Activated gamma-delta T cell treated with Interleukin-2 at 50 U/mL for 16 hours (primary cell): Measurements from ENCODE around the gene RNF121.

Source experiments
- DNase-seq: peaks from one replicate; pipeline ENCODE4 v3.0.0-alpha.2; 2020

RNF121 gene

DNA sequence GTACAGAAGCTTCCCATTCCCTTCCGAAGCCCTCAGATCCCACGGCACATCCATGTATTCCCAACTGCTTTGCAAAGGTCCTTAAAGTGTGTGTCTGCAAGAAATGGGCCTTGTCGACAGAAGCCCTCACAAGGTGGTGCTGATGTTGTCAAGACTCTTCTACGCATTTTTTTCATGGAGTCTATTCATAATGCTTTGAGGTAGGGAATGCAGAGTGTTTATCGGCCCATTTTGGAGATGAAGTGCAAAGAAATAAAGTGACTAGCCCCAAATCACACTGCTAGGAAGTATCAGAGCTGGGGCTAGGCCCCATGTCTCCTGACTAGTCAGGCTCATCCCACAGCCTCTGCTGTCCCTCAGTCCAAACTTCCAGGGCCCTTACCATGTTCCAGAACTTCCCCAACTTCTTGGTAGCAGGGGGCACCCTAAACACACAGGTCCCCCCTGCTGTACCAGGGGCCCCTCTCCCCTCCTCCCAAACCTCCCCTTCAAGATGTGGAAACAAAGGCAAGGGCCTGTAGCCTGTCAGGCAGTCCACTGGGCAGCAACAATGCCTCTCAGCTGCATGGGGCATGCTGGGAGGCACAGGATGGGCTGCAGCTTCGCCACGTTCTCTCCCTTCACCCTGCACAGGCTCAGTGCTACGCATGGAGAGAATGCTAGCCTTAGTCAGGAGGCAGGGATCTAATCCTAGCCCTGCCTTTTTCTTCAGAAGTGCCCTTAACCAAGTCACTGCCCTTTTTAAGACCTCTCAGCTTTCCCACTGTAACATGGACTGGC, 77.7 kb downstream of the RNF121 start:
- no peak for DNase-seq

DNA sequence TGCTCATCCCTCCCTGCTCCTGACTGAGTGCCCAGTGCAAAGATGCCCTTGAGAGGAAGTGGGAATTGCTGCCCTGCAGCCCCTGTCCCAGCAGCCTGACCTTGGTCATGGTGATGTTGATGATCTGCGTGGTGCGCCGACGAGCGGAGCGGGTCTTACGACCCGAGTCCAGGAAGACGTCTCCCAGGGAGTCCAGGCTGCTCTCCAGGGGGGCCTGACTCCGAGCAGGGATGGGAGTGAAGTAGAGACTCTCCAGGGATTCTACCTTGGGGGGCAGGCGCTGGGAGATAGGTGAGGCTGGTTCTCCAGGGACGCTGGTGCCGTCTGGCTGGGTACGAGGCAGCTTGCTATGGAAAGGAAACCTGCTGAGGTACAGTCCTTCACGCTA, 78.2 kb downstream of the RNF121 start:
- DNase-seq = no peak

DNA sequence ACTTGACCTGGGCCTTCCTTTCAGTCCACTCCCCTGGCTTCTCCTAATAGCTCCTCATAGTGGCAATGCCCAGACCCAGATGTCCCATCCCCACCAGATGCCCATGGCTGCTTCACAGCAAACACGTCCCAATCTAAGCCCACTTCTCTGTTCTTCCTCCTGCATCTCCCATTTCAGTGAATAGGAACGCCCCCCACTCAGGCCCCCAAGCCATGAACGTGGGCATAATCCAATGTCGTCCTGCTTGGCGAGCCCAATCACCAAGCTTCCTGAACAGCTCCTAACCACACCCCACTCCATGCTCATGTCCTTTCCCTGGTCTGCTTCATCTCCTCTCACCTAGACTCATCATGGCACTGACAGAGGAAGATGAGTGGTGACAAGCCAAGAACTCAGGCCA, 78.7 kb downstream of the RNF121 start:
- no peak for DNase-seq

DNA sequence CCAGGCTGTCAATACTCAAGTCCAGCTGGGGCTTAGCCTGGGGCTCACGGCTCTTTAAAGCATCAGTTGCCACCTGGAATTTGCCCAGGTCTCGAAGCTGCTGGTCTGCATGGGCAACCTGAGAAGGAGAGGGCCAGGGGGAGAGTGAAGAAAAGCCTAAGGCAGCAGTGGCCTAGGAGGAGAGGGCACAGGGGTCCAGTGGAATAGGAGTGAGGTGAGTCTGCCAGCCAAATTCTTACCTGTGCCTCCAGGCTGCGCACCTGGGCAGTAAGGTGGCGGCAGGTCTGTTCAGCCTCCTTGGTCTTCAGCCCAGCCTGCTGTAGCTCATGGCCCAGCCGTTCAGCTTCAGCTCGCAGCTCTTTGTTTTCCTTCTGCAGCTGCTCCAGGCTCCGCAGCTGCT, 79.9 kb downstream of the RNF121 start:
- DNase-seq = no peak

DNA sequence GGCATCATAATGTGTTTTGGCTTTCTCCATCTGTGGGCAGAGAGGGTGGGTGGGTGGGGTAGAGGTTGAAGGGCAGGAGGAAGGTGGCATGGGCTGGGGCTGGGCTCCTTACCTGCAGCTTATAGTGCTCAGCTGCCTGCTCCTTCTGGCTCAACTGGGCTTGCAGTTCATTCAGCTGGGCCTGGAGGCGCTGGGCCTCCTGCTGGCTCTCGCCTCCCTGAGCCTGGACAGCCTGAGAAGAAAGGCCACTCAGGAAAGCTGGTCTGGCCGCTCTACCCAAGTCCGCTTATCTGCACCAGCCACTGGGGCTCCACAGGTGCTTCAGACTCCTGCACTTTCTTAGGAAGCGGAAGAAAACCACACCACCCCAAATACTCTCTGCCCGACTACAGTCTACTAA, 80.3 kb downstream of the RNF121 start:
- DNase-seq = no peak

DNA sequence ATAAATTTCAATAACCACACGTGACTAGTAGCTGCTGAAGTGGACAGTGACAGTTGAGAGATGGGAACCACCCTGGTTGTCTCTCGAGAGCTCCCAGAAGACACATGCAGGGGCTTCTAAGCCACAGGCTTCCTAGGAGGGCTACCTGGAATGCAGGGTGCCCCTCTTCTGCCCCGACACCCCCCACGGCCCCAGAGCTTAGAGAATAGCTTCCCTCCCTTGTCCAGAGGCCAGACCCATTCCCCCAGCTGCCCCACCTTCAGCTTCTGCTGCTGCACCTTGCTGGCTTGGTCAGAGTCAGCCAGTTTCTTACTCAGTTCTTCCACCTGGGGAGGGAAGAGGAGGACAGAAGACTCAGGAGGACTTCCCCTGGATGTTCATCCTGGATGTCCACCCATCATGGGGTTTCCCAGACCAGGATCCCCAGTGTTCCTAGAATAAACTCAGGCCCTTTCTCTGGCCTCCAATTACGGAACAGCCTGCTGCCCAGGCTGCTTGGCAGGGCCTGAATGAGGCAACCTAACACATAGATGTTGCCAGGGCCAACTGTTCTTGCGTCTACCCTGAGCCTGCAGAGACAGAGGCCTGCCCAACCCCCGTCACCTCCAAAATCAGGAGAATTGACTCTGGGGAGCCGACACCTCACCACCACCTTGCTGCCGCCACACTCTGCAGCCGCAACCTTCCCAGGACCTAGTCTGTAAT, 81.8 kb downstream of the RNF121 start:
- DNase-seq = no peak

DNA sequence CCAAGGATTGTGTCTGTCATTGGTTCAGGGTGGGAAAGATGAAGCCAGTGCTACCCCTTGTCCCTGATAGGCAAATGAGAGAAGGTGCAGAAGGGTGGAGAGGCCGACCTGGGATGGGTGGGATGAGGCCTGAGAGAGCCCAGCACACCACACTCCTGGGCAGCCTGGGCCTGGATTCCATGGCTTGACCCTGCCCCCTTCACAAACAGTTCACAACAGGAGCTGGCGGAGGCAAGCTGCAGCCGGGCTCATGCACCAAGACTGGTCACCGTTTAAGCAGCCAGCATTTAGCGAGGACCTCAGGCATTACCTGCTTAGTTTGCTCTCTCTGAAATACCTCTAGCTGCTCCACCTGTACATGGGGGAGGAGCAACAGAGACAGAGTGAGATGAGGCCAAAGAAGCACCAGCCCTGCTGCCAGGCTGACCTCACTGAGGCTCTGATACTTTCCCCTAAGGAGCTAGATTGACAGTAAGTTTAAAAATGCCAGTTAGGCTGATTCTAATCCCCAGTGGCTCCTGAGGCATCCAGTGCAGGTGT, 83.3 kb downstream of the RNF121 start:
- no peak for DNase-seq

DNA sequence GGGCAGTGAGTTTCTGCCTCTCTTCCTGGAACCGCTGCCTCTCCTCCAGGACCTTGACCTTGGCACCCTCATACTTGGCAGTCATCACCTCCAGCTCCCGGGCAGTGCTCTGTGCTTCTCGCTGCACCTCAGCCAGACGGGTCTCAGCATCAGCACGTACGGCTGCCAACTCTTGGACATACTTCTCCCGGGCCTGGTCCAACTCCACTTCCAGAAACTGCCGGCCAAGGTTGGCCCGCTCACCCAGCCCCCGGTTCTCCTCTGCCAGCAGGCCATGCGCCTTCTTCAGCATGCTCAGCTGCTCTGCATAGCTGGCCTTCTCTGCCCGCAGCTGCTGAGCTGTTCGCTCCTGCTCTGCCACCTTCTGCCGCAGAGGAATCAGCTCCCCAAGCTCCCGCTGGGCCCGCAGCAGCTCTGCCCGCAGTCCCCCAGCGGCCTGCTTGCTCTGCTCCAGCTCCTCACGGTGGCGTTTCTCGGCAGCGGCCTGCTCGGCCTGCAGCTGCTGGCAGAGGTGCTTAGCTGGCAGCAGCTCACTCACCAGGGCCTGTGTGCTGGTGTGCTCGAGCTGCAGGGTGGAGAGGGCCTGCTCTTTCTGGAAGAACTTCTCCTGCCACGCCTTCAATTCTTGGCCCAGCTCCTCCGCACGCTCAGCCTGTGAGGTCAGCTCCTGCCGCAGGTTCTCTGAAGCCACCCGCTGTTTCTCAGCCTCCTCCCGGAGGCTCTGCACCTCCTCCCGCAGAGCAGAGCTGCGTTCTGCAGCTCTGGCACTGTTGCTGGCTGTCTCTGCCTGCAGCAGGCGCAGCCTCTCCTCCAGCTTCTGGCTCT, 84.3 kb downstream of the RNF121 start:
- no peak for DNase-seq

DNA sequence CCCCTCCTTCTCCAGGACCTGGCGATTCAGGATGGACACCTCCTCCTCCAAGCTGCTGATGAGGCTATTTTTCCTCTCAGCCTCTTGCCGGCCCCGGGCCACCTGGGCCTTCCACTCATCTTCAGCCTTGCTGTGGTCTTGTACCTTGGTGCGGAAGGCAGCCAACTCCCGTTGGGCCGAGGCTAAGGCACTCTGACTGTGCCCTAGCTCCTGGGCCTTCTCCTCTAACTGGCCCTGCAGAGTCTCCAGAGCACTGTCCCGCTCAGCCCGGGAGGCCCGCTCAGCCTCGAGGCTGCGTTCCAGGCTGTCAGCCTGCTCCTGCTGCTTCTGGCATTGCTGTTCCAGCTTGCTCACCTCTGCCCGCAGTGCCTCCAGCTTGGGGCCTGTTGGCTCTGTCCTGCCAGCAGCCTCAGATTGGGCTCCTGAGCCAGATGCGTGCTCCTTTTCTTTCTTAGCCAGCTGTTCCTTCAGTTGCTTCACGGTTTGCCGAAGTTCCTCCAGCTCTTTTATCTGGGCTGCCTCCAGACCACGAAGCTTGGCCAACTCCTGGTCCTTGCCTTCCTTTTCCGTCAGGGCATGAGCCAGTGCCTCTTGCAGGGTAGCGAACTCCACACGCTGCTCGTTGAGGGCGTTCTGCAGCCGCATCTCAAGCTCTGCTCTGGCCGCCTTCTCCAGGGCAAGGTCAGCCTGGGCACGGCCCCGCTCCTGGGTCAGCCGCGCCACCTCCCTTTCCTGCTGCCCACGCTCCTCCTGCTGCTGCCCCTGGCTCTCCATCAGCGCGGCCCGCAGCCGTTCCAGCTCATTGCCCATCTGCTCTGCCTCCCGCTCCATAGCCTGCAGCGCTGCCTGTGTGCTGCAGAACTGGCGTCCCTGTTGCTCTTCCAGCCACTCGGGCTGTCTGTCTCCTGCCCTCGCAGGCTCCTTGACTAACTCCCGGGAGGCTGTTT, 85.2 kb downstream of the RNF121 start:
- DNase-seq = no peak

DNA sequence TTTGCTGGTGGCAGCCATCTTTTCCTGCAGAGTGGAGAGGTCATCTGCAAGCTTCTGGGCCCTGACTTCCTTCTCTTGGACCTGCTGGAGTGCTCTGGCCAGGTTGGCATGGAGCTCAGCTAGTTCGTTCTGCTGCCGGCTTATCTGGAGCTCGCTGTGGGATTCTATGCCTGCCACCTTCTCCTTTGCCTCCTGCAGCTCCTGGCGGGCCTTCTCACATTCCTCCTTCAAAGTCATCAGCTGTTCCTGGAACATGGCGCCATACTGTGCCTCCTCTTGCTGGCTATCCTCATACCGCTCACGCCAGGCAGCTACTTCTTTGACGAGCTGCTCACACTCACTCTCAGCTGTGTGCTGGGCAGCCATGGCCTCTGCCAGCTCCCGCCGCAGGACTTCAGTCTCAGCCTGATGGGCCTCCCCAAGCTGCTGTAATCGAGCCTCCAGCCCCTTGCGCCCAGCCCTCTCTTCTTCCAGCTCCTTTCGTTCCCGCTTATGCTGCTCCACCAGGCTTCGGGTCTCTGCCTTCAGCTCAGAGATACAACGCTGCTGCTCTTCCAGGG, 86.0 kb downstream of the RNF121 start:
- no peak for DNase-seq

DNA sequence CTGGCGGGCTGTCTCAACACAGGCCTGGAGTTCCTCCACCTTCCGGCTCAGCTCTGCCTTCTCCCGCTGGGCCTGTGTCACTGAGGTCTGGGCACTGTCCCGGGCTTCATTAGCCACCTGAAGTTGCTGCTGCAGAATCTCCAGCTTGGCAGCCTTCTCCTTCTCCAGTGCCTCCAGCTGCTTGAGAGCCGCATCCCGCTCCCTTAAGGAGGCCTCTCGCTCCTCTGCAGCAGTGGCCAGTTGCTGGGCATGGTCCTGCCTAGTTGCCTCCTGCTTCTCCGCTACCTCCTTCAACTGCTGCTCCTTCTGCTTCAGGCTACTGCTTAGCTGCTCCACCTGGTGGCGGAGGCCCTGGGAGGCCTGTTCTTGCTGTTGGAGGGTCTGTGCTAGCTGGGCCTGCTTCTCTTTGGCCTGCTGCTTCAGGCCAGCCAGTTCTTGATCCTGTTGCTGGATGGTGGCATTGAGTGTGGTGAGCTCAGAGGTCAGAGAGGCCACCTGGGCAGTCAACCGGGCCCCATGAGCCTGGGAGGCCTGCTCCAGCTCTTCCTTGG, 86.7 kb downstream of the RNF121 start:
- no peak for DNase-seq

DNA sequence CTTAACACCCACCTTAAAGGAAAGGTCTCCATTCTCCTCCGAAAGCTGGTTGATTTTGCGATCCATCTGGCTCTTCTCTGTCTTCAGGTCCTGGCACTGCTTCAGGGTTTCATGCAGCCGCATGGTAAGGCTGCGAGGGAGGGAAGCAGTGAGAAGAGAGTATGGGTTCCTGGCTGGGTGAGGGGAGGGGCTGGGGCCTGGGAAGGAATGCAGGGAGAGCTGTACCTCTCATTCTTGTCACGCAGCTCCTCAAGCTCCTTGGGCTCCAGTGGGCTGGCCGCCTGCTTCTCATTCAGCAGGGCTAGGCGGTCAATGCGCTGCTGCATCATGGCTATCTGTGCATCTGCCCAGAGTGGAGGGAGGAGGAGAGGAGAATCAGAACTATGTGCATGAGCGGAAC, 89.3 kb downstream of the RNF121 start:
- DNase-seq = no peak

DNA sequence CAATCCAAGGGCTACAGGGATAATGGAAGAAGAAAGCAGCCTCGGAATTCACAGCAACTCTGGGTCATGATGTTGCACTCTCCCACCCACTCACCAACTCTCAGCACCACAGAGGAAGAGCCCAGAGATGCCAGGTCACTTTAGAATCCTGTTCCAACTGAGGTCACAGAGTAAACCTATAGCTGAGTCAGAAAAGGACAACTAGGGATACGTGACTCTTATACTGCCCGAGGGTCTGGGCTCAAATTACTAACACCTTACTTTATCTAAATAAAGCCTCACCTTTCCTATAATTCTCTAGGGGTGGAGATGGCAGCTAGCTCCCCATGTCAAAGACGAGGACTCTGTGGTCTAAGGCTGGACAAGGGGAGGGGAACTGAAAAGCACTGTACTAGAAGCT, 94.5 kb downstream of the RNF121 start:
- DNase-seq = no peak

DNA sequence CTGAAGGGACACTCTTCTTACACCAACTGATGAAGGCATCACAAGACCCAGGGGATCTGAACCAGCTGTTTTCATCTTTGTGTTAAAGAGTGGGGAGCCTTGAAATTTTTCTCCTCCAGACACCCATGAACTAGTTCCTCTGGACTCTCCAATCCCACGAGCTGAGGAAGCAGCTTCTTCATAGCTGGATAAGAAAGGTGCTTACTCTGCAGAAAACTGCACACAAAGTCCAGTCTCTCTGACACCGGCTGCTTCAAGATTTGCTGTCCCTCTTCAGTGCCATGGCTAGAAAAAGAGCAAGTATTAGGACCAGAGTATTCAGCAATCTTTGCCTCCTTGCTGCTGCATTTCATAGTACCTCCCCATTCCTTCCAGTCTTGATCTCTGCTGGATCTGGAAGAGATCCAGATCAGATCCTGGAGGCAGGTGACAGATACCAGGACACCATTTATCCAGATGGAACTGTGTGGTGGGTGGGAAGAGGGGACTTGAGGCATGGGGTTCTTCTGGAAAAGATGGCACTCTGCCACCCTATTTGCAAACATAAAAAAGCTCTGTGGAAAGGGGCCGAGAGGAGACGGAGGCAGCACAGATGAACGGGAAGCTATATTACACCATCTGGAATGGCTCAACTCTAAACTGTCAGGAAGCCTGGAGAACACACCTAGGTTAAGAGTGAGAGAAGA, 95.4 kb downstream of the RNF121 start:
- no peak for DNase-seq

DNA sequence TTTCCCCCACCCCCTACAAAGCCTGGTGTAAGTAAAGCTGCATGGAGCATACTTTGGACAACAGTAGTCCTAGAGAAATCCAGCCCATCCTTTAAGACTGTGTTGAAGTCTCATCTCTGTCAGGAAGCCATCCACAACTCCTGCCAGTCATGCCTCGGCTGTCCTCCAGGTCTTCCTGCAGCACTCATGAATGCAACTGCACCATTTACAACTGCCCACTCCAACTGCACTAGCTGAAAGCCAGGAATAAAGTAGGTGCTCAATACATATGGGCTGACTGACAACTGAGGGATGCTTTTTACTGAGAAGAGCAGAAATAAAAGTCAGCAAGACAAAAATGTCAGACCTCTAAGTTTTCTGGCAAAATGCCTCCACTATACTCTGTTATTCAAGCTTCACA, 97.2 kb downstream of the RNF121 start:
- no peak for DNase-seq

DNA sequence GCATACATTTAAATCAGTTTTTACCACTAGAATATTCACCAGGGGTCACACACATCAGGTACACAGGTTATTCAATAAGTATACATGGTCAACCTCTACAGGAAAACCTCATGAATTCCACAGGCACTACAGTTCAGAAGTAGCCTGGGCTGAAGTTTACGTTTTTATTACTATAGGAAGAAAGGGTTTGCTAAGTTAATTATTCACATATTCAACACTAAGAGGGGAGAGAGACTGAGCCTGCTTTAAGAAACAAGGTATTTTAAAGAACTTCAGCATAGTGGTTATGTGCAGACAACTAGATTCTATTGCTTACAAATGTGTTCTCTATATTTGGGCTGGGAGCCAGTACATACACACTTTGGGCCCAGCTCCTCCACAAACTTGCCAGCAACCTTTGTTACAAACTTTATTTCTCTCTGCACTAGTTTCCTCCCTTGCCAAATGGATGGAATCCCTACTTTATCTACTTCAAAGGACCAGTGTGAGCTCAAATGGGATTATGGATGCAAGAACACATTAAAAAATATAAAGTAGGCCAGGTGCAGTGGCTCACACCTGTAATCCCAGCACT, 101.7 kb downstream of the RNF121 start:
- DNase-seq = no peak

DNA sequence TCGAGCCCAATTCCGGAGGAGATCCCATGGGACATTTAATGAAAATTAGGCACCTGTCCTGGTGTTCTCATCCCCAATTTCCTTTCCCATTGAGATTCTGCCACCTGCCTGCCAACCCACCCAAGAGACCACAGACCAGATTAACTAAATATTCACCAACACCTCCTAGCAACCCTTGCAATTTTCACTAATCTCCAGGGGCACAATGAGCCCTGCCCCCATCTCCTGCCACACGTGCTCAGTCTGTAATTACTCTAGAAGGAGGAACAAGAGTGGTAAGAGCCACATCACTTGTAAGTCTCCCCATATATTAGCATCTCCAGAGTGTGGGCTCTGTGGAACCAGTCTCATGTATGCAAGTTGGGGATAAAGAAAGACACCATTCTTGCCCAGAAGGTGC, 107.8 kb downstream of the RNF121 start:
- no peak for DNase-seq

DNA sequence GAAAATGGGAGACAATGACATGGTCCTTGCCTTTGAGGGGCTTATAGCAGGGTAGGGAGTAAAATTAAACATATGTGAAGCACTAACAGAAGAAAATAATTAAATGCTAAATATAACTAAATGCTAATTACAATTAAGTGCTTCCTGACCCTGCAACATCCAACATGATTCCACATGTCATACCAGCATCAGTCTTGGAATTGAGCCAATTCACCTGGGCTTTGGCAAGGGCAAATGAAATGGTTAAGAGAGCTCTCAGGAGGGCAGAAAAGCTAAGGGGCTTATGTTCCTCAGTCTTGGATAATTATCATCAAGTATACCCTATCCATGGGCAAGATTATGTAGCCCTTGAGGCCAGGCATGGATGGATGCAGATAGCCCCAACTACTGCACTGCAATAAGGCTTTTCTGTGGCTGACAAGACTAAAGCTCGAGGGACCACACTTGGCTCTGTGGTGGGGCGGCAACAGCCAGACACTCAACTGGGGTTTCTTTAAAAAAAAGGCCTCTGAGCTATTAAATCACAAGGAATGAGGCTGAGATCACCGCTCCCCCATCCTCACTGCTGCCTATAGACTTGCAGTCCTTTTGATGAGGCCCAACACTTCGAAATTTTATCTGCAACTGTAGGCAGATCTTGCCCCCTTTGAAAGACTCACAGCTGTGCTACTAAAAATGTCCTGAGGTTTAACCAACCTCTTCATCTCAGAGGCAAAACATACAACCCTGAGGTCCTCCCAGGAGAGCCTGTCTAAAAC, 108.9 kb downstream of the RNF121 start:
- no peak for DNase-seq

DNA sequence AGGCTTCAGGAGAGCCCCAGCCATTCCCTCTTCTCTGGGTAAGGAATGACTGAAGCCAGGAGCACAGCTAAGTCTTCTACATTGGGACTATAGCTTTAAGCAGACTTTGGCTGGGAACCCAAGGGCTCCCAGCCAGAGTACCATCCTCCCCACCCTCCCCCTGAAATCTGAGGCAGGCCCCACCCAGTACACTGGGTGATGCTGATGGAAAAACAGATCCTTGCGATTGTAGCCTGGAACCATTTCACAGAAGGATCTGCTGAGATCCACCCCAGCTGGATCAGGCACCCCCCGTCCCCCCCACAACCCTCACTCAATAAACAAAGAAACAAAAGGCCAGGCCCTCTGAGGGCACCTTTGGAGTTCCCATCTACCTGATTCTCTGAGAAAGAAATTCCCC, 109.6 kb downstream of the RNF121 start:
- no peak for DNase-seq
